Posterior cingulate gyrus (tissue), 11 donors: ENCODE data around the gene CERS1.

Source experiments
- DNase-seq, 10 donors: peaks; one replicate each; pipeline versions ENCODE4 v3.0.0 to v3.0.0-alpha.2; 2020 to 2021; ENCODE audit warnings: mixed read lengths in 3 of 10
- intact Hi-C: fragments of 100-400 bp; cut with DNase I; formaldehyde crosslinking; loops from one replicate; pipeline ENCODE4 v1.15.1; 2023

Gene CERS1

DNA sequence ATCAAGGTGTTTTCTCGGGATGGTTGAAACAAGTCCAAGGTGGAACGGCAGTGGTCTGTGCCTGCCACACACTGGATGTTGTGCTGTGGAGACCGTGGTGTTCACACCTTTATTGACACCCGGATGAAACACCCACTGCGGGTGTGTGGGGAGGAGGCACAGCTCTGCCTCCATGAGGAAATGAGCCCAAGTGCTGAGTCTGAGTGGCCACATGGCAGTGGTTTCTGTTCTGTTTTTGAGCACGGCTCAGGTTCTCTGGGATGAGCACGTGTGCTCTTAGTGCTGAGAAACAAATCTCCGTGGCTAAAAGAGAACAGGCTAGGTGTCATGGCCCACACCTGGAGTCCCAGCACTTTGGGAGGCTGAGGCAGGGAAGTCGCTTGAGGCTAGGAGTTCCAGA, 34.7 kb downstream of the CERS1 start:
- DNase-seq, result no peak
- intact Hi-C loops, result no loop called here

DNA sequence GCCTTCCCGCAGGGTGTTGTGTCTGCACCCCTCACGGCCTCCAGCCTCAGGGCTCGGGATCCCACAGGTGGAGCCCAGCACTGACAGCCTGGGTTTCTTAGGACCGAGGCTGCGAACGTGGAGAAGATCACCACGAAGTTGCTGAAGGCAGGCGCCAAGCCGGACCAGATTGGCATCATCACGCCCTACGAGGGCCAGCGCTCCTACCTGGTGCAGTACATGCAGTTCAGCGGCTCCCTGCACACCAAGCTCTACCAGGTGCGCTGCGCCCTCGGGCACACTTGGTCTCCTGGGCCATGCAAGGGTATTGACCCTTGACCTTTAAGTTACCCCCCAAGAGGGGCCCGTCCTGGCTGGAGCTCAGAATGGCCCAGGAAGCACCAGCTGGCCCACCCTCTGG, 35.2 kb downstream of the CERS1 start:
- intact Hi-C loops, result no loop called here
- peak in 1 of 10 donors; percentile 82 for DNase-seq

DNA sequence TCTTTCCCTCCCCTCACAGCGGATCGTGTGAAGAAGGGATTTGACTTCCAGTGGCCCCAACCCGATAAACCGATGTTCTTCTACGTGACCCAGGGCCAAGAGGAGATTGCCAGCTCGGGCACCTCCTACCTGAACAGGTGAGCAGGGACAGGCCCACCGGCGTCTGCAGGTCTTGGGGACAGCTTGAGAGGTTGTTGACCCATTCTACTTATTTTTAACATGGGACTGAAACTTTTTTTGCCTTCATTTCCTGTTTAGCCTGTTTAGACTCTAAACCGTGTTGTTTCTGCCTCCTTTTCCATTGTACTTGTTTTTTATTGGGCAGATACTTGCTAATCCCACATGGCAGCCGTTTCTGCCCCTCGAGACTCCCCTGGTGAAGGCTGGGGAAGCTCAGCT, 35.7 kb downstream of the CERS1 start:
- DNase-seq, result no peak
- intact Hi-C loops, result no loop called here

DNA sequence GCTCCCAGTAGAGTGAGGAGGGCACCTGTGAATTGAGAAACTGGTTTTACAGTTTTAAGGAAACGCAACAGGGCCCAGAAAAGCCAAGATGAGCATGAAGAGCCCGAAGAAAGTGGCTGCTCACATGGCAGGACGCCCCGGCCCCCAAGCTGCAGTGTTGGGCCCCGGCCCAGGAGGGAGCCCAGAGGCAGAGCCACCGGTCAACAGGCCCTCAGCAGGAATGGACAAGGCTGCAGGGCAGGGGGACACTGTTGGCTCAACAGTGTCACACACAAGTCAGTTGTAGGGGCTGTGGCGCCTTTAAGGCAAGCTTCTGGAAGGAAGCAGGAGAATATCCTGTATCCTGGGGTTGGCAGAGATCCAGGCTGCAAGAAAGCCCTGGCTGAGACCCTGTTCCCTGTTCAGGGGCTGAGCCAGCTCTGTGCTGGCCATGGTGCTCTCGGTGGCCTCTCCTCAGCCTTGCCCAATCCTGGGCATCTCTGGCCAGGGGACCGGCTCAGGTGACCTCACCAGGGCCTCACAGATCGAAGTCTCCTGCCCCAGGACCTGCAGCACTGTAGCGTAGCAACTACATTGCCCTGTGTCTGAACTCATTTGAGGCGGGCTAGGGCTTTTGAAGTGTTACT, 36.2 kb downstream of the CERS1 start:
- peak in 1 of 10 donors; percentile 66 for DNase-seq
- intact Hi-C loops, result no loop called here

DNA sequence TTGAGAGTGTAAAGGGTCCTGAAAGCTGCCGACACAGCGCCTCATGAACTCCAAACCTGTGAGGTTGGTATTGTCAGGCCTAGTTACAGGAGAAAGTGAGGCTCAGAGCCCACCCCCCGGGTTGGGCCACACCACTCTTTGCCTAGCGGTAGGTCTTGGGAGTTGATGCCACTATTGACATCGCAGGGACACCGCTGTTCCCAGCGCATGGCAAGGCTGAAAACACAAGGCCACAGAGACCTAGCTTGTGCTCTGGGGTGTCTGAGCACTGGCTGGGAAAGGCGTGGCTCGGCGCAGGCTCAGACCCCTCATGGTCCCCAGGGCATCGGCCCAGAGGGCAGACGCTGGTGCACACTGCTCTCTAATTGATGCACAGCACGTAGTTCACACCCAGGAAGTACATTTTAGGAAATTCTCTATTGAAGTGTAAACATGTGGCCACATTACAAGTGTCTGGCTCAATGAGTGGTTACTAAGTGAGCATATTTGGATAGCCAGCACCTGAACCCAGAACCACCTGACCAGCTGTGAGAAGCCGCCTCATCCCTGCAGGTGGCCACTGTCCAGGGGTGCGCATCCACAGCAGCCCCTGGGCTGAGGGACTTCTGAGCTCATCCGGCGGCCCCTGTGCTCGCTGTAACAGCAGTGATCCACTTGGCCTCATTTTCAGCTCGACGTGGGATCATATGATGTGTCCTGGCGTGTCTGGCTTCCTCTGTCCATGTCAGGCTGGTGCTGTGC, 36.9 kb downstream of the CERS1 start:
- DNase-seq, result no peak
- intact Hi-C loops, result no loop called here

DNA sequence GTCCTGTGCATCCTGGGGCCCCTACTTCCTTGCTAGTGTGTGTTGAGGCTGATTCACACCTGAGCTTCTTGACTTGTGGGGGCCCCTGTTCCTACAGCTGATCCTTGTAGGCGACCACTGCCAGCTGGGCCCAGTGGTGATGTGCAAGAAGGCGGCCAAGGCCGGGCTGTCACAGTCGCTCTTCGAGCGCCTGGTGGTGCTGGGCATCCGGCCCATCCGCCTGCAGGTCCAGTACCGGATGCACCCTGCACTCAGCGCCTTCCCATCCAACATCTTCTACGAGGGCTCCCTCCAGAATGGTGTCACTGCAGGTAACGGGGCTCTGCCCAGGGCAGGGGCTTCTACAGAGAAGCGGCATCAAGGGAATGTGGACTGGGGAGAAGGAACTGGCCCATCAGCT, 38.7 kb downstream of the CERS1 start:
- no peak for DNase-seq
- intact Hi-C loops, result no loop called here

DNA sequence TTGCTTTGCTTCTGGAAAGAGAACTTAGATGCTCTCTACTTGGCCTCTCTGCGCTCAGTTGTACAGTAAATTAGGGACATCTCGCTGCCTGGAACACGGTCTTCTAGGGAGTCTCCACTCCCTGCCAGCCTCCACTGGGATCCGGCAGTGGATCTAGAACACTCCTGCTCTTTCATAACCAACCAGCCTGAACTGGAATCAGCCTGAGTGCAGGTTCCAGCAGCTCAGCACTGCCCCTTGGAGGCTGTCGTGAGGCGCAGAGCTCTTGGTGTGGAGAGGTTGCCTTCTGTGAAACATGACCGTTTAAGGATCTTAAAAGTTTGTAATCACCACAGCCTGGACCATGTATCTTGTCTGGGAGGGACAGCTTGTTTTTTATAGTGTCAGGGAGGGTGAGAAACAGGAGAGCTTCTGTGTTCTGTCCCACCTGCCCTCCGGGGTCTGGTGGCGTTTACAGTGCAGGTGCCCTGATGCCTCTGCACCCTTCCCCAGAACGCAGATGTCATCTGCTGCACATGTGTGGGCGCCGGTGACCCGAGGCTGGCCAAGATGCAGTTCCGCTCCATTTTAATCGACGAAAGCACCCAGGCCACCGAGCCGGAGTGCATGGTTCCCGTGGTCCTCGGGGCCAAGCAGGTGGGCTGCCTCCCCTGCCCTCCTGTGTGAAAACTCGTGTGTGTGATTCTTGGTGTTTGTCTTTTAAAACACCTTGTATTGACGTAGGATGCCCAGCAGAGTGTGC, 39.4 kb downstream of the CERS1 start:
- DNase-seq, result peak; percentile 65 to 97 (median 78)
- intact Hi-C loops, result no loop called here

DNA sequence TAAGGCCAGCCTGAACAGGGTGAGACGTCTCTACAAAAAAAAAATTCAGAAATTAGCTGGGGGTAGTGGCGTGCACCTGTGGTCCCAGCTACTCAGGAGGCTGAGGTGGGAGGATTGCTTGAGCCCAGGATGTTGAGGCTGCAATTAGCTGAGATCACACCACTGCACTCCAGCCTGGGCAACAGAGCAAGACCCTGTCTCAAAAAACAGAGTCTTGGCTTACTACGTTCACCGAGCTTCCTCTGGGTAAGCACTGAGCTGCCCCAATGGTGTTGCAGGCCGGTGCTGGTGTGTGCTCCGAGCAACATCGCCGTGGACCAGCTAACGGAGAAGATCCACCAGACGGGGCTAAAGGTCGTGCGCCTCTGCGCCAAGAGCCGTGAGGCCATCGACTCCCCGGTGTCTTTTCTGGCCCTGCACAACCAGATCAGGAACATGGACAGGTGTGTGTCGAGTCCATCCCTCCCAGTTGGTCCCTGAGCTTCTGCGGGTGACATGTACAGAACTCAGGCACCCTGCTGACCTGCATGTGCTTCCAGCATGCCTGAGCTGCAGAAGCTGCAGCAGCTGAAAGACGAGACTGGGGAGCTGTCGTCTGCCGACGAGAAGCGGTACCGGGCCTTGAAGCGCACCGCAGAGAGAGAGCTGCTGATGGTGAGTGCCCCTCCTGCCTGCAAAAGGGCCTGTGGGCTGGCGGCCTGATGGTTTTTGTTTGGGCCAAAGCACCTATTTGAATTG, 40.1 kb downstream of the CERS1 start:
- DNase-seq, result peak in 1 of 10 donors; percentile 73
- intact Hi-C loops, result no loop called here

DNA sequence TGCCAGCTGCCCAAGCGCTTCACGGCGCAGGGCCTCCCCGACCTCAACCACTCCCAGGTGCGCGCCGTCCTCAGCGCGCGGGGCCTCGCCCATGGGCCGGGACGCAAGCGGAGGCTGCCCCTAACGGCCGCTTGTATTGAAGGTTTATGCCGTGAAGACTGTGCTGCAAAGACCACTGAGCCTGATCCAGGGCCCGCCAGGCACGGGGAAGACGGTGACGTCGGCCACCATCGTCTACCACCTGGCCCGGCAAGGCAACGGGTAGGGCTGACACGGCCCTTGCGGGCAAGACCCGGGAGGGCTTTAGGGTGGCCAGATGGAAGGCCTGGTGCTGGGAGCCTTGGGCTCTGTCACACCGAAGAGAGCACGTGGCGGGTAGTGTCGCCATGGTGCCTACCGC, 41.0 kb downstream of the CERS1 start:
- intact Hi-C loops, result no loop called here
- peak in 1 of 10 donors; percentile 85 for DNase-seq

DNA sequence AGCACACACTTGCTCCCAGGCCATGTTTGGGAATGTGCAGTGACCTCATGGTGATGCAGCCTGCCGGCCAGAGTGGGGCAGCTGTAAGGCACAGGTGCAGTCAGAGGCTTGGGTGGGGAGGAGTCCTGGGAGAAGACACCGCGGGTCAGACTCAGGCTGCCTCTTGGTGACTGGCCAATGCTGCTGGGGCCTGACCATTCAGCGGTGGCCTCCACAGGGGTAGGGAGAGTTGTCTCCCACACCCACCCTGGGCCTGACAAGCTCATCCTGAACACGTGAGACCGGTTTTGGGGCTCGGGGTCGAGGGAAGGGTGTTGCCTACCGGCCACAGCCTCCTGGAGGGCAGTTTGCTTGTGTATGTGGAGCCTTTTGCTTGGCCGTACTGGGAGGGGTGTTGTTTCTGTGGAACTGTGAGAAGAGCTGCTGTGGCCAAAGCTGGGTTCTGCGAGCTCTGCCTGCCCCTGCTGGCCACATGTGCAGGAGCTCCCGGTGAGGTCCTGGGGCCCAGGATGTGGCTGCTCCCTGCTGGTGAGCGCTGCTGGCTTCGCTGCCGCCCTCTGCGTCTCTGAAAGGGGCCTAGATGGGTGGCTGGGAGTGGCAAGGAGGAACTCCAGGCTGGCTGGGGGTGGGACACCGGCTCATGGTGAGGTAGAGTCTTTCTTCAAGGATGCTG, 42.1 kb downstream of the CERS1 start:
- DNase-seq, result peak in 2 of 10 donors; percentile 65 to 67
- intact Hi-C loops, result no loop called here

DNA sequence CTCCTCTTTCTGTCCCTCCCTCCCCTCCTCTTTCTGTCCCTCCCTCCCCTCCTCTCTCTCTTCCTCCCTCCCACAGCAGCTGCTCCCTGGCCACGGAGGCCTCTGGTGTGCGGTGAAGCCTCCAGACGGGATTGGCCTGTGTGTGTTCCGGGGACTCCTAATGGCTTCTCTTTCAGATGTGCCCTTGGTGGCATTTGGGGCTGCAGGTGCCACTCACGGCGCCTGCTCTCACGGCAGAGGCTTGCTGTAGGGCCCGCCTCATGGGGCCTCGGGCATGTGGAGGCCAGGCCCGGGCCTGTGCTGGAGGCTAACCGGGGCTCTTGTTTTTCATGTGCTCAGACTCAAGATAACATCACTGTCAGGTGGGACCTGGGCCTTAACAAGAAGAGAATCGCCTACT, 43.3 kb downstream of the CERS1 start:
- intact Hi-C loops, result no loop called here
- peak in 2 of 10 donors; percentile 31 for DNase-seq

DNA sequence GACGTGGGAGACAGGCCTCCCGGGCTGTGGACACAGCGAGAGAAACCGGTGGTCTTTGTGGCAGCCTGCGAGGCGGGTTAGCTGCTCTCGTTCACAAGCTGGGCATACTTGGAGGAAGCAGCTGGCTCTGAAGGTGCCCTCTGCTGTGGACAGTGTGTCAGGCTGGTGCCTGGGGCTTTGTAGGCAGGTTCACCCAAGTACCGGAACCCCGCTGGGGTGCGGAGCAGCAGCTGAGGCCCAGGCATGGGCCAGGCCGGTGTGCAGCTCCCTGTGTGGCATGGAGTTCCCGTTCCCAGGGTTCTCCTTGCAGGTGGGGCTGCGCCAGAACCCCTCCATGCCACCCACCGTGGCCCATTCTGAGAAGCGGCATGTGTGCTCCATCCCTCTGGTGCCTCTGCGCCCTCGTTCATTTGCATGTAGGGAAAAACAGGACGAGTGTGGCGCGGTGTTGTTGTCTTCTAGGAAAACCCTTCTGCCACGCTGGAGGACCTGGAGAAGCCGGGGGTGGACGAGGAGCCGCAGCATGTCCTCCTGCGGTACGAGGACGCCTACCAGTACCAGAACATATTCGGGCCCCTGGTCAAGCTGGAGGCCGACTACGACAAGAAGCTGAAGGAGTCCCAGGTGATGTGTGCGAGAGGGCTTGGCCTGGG, 44.2 kb downstream of the CERS1 start:
- peak in 3 of 10 donors; percentile 79 to 90 (median 88) for DNase-seq
- intact Hi-C loops, result no loop called here

DNA sequence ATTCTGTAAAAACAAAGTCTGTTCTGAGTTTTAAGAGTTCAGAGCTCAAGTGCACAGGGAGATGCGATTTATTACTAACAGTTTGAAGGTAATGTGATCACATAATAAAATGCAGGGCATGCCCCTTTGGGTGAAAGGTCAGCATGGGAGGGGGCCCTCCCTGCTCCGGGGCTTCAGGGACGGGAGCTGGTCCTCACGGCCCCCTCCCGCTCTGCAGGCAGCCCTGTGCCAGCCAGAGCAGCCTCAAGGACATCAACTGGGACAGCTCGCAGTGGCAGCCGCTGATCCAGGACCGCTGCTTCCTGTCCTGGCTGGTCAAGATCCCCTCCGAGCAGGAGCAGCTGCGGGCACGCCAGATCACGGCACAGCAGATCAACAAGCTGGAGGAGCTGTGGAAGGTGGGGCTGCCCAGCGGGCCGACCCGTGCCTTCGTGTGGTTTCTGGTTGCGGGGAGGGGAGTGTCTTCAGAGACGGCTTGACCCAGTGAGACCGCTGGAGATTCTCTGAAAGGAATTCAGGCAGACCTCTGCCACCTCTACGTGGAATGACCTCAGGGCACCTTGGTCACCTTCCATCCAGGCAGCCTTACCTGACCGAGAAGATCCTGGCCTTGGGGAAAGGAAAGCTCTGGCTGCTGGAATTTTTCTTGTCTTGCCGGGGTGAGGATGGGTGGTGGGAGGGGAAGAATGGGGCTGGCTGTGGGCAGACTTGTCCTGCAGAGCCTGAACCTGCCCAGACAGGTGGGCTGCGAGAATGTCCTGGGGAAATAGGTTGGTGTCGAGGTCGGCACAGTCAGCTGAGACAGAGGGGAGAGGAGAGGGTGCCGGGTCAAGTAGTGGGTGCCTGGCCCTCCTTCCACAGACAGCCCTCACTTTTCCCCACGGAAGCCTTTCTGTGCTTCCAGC, 45.2 kb downstream of the CERS1 start:
- peak in 2 of 10 donors; percentile 68 to 86 for DNase-seq

DNA sequence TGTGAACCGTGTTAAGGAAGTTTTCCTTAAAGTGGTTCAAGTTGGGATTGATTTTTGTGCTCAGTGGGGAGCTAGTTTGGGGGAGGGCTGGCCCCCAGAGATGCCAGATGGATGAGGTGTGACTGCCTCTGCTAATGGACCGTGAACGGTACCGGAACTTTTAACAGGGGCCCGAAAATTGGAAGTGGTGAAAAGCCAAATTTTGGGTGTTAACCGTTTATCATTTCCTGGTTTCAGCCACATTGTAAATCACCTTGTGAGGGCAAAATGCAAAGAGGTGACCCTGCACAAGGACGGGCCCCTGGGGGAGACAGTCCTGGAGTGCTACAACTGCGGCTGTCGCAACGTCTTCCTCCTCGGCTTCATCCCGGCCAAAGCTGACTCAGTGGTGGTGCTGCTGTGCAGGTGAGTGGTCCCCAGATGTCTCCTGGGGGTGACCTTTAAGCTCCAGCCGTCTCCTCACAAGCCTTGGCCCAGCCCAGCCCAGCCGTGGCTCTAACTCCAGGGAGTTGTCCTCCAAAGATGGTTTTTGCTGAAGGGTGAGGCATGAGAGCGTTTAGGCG, 46.0 kb downstream of the CERS1 start:
- intact Hi-C loops, result loop anchor here (10.0 kb wide), 1 partner anchor 395 kb away; no protein-coding TSS in a partner anchor
- DNase-seq, result peak in 2 of 10 donors; percentile 49 to 75

More for the DNA sequence above, 45.2 kb downstream of the CERS1 start:
- intact Hi-C loops, result no loop called here

DNA sequence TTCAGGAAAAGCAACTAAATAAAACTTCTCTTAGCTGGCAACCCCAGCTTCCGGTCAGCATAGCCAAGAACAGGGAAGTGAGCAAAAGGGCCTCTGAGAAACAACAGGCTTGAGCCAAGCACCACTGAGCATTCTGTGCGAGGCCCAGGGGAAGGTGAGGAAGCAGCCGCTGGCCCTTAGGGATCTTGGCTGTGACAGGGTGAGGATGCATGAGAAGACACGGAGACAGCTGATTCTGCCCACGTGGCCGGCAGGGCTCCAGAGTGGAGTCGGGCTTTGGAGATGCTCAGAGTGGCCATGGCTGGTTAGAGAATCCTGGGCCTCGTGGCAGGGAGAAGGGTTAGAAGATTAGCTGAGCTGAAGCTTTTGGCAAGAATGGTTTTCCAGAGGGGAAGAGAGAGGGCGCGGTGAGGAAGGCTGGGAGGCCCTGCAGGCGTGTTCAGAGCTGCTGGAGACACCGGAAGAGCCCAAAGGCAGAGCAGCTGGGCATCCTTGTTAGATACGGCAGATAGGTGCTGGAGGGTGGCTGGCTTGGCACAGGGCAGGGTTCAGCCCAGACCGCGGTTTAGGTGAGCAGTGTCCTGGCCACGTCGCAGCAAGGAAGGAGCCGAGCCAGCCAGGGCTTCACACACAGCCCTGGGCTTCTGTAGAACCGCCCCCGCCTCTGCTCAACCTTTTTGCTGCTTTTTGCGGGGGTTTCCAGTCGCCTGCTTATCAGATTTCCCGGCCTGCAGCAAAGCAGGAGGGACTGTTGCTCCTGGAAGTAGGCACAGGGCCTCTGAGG, 46.9 kb downstream of the CERS1 start:
- DNase-seq, result peak in 8 of 10 donors; percentile 33 to 94 (median 62)
- intact Hi-C loops, result loop anchor here (10.0 kb wide), 1 partner anchor 394 kb away; no protein-coding TSS in a partner anchor

DNA sequence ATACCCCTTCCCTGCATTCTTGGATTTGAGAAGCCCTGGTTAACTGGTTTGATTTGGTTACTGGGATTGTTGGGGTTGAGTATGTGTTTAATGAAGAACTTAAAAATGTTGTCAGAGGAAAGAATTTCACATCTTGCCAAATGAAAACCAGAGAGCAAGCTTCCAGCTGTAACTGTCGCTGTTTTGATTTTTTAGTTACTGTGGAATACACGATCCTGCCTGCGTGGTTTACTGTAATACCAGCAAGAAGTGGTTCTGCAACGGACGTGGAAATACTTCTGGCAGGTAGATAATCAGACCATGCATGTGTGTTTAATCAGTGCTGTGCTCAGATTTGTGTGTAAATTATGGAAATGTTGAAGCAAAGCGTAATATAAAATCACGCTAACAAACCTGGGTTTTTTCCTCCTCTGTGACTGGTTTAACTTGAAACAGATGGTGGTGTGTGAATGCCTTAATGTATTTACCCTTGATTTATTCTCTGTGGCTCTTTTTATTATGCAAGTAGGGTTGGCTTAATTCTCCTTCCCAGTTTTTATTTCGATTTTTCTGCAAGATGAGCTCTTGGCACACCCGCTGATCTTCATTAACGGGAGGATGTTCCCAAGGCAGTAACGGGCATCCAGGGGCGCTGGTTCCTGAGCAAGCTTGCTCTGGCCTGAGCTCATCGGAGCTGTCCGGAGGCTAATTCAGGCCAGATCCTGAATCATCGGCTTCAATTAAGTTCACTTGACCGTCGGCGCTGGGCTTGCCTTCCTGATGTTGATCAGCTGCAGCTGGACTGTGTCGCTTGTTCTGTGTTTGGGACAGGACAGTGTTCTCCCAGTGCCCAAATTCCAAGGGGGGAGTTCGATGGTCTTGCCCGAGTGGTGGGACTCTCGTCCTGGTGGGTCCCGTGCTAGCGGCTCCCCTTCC, 48.2 kb downstream of the CERS1 start:
- intact Hi-C loops, result loop anchor here (1.0 to 10.0 kb wide), 2 partner anchors 254 to 393 kb away; no protein-coding TSS in a partner anchor
- DNase-seq, result peak in 1 of 10 donors; percentile 57
